Panc1 (cell line): ENCODE results near the gene ARPC4.

Experiments used
- CTCF ChIP-seq: fragments of 450-650 bp; IDR thresholded peaks from 2 replicates; pipeline ENCODE4 v1.5.1; 2017; ENCODE audit warnings: mild to moderate bottlenecking
- POLR2AphosphoS5 ChIP-seq: IDR thresholded peaks from 2 replicates; pipeline ENCODE4 v1.6.1; 2012; ENCODE audit warnings: mild to moderate bottlenecking, low read depth, low read length, moderate library complexity
- REST ChIP-seq, 2 experiments: IDR thresholded peaks; 2 replicates each; pipeline ENCODE4 v1.6.1; 2011 to 2012; ENCODE audit warnings: low read depth in 2 of 2, control low read depth in 1 of 2, low read length in 1 of 2, mild to moderate bottlenecking in 1 of 2, moderate library complexity in 1 of 2; ENCODE audit not compliant: insufficient read depth in 1 of 2

DNA sequence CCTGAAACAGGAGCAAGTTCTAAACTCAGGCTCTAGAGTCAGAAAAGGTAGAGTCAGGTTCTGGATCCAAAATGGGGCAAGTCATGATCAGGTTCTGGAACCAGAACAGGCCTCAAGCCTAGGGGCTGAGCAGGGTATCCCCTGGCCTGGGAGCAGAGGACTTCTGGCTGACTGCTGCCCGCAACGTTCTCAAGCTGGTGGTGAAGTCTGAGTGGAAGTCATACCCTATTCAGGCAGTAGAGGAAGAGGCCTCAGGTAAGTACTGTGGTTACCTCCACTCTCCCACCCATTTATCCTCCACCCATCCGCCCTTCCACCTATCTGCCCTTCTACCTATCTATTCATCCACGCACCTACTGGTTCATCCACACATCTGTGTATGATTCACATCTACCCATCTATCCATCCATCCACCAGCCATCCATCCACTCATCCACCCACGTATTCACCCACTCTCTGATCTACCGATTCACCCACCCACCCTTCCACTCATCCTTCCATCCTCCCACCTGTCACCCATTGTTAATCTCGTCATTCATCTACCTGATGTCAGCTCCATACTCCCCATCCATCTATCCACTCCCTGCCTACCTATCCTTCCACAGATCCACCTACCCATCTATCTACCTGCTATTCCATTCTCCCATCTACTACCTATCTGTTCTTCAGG, 25.9 kb downstream of the ARPC4 start:
- TF ChIP-seq CTCF: no peak
- no peak for TF ChIP-seq REST (IDR thresholded peaks at IDR 0.05; ENCODE audit: insufficient read depth in 1 of 2, low read depth in 2 of 2, low read length in 1 of 2)
- no peak for TF ChIP-seq POLR2AphosphoS5
